ENCODE results near the gene WDR45B.

DNA sequence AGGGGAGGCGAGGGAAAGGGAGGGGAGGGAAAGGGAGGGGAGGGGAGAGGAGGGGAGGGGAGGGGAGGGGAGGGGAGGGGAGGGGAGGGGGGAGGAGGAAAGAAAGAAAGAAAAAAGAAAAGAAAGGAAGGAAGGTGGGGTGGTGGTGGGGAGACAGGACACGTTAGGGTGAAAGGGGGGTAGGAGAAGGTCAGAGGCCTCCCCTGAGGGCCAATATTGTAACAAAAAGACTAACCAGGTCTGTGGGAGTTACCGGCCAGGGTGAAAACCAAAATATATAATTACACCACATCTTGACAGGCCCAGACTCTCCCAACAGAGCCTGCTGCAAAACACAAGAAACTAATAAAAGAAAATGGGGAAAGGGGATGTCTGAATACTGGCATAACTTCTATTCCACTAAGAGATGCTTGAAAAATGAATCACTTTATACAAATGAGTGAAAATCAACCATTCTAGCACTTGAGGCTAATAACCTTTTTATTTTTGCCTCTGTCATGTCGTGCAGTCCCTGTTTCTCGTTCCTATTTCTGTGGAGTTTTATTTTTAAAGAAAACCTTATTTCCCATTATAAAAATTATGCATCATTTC is 10.0 kb downstream of the WDR45B start:
- TF ChIP-seq, protein P1, sequence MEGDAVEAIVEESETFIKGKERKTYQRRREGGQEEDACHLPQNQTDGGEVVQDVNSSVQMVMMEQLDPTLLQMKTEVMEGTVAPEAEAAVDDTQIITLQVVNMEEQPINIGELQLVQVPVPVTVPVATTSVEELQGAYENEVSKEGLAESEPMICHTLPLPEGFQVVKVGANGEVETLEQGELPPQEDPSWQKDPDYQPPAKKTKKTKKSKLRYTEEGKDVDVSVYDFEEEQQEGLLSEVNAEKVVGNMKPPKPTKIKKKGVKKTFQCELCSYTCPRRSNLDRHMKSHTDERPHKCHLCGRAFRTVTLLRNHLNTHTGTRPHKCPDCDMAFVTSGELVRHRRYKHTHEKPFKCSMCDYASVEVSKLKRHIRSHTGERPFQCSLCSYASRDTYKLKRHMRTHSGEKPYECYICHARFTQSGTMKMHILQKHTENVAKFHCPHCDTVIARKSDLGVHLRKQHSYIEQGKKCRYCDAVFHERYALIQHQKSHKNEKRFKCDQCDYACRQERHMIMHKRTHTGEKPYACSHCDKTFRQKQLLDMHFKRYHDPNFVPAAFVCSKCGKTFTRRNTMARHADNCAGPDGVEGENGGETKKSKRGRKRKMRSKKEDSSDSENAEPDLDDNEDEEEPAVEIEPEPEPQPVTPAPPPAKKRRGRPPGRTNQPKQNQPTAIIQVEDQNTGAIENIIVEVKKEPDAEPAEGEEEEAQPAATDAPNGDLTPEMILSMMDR (IDR thresholded peaks at IDR 0.05) = no peak
- TF ChIP-seq POLR2A (IDR thresholded peaks at IDR 0.05) = no peak

Measured in sigmoid colon (tissue), 3 donors.